BLaER1 treated with 17β-estradiol and CSF1 and Interleukin-3, amounts not matched to agents 10 nM and 100 nM (cell line): ENCODE results near the gene MAGI1.

Experiments used
- H3K27ac ChIP-seq, 11 experiments: shearing (Covaris generic); formaldehyde crosslinking; 2 replicates each; pipeline ENCODE4 v1.8.1; 2022
- H3K27me3 ChIP-seq, 11 experiments: shearing (Covaris generic); formaldehyde crosslinking; 2 replicates each; pipeline ENCODE4 v1.8.1; 2022
- H3K36me3 ChIP-seq, 11 experiments: shearing (Covaris generic); formaldehyde crosslinking; 2 replicates each; pipeline ENCODE4 v1.8.1; 2022
- H3K4me1 ChIP-seq, 10 experiments: shearing (Covaris generic); formaldehyde crosslinking; 2 replicates each; pipeline ENCODE4 v1.8.1; 2022
- H3K4me2 ChIP-seq, 11 experiments: shearing (Covaris generic); formaldehyde crosslinking; 2 replicates each; pipeline ENCODE4 v1.8.1; 2022
- H3K4me3 ChIP-seq, 10 experiments: shearing (Covaris generic); formaldehyde crosslinking; 2 replicates each; pipeline ENCODE4 v1.8.1; 2022
- H3K9ac ChIP-seq, 11 experiments: shearing (Covaris generic); formaldehyde crosslinking; 2 replicates each; pipeline ENCODE4 v1.8.1; 2022
- H3K9me3 ChIP-seq, 11 experiments: shearing (Covaris generic); formaldehyde crosslinking; replicated peaks in 1 of 11; 2 replicates each; pipeline ENCODE4 v1.8.1; 2022
- H4K20me1 ChIP-seq, 11 experiments: shearing (Covaris generic); formaldehyde crosslinking; 2 replicates each; pipeline ENCODE4 v1.8.1; 2022
- Cebpa-rat ChIP-seq, 11 experiments: shearing (Covaris generic); IDR thresholded peaks; 2 replicates each; pipeline ENCODE4 v1.8.1; 2022

MAGI1 gene

DNA sequence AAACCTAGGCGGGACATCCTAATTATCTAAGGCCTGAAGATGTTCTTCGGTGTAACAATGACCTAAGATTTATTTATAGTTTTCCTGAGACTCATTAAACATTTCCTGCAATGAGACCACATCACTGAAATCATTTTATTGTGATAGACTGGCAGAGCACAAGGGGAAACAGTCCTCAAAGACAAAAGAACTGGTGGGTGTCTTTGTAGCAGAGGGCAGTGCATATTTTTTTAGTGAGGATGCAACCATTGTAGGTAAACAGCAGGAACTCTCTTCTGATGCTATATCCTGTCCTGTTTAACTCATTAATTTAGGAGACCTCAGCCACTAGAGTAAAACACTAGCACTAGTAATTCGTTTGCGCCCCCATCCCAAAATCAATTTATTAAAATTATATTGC lies 100.0 kb downstream of the MAGI1 start:
- Histone ChIP-seq H3K9ac (peak overlapping the region in 3 of 11 experiments; percentile 12 to 61 (median 16); a peak in 3 of 22 replicates), H3K36me3 (0 out of 22 replicates have a peak, but pooled peaks cover 0 to 5% (median 0%) of the 10 kb centered on the region in 11 experiments), H3K27ac (peak overlapping the region in 6 of 11 experiments; percentile 4 to 75 (median 46); a peak in 8 of 22 replicates), H3K27me3 (peaks cover 0 to 7% (median 0%) of the 10 kb centered on the region in 11 experiments; a peak in 3 of 22 replicates), H3K4me3 (peak overlapping the region in 2 of 10 experiments; percentile 22 to 27; a peak in 2 of 20 replicates), H3K4me1 (peaks cover 17 to 52% (median 48%) of the 10 kb centered on the region in 10 experiments), H4K20me1 (no peaks in the 10 kb centered on the region), H3K9me3 (peaks cover 14 to 26% (median 21%) of the 10 kb centered on the region in 11 experiments; a peak in 21 of 22 replicates), H3K4me2 (peak overlapping the region in 10 of 11 experiments; percentile 1 to 94 (median 76); a peak in 18 of 22 replicates)
- no peak for TF ChIP-seq Cebpa-rat (IDR thresholded peaks at IDR 0.05)

DNA sequence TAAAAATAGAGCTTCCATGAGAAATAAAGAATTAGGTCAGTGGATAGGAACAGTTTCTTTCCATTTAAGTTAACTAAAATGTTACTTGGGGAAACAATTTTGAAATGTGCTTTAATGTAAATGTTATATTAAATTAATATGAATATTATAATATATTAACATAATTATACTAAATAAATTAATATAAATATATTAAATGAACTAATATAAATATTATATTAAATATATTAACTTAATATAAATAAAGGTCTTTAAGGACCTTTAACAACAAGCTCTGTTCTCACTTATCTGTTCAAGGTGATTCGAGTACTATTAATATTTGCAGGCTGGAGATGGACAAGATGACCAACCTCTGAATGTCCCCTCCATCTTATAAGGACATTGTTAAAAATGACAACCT lies 100.6 kb downstream of the MAGI1 start:
- H3K9me3 ChIP-seq = peaks cover 19 to 31% (median 27%) of the 10 kb centered on the region in 11 experiments; a peak in 21 of 22 replicates
- H3K36me3 ChIP-seq = peaks cover 0 to 5% (median 0%) of the 10 kb centered on the region in 11 experiments; a peak in 1 of 22 replicates
- peak overlapping the region in 2 of 10 experiments; percentile 22 to 27; a peak in 2 of 20 replicates for H3K4me3 ChIP-seq
- H3K9ac ChIP-seq = peak overlapping the region in 3 of 11 experiments; percentile 12 to 61 (median 16); a peak in 3 of 22 replicates
- peaks cover 0 to 7% (median 0%) of the 10 kb centered on the region in 11 experiments; a peak in 3 of 22 replicates for H3K27me3 ChIP-seq
- peaks cover 17 to 52% (median 48%) of the 10 kb centered on the region in 10 experiments for H3K4me1 ChIP-seq
- TF ChIP-seq Cebpa-rat (IDR thresholded peaks at IDR 0.05) = no peak
- H4K20me1 ChIP-seq = no peaks in the 10 kb centered on the region
- peak overlapping the region in 10 of 11 experiments; percentile 1 to 94 (median 78); a peak in 18 of 22 replicates for H3K4me2 ChIP-seq
- peak overlapping the region in 7 of 11 experiments; percentile 43 to 75 (median 62); a peak in 11 of 22 replicates for H3K27ac ChIP-seq

DNA sequence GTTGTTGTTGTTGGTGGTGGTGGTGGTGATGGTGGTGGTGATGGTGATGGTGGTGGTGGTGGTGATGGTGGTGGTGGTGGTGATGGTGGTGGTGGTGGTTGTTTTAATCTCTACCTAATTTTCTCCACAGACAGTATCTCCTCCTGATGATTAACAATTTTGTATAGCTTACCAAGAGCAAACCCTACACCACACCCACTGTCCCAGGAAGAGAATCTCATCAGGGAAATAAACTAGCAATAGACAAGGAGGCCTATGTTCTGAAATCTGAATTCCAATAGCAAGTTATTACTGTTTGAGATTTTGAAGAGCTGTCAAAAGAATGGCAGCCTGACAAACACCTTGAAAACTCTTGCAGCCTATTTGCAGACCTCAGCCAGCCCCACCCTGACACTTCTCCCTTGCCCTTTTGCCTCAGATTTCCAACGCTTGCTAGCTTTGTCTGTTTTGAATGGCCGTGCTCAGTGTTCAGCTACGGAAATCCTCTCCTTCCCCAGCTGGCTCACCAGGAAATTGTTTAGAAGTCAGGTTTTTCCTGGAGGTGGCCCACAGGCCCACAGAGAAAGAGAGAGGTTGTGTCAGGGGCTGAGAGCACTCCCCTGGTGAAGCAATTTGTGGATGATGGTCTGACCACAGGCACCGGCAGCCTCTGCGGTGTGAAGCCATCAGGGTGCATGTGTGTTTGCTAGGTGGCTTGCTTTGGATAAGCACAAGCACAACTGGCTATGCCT lies 101.6 kb downstream of the MAGI1 start:
- peak overlapping the region in 8 of 11 experiments; percentile 39 to 75 (median 64); a peak in 16 of 22 replicates for H3K27ac ChIP-seq
- no peaks in the 10 kb centered on the region for H4K20me1 ChIP-seq
- H3K36me3 ChIP-seq = peaks cover 0 to 6% (median 0%) of the 10 kb centered on the region in 11 experiments; a peak in 1 of 22 replicates
- peaks cover 0 to 7% (median 0%) of the 10 kb centered on the region in 11 experiments; a peak in 3 of 22 replicates for H3K27me3 ChIP-seq
- TF ChIP-seq Cebpa-rat (IDR thresholded peaks at IDR 0.05) = peak in 9 of 11 experiments; percentile 50 to 99 (median 95); a peak in 17 of 22 replicates
- peaks cover 17 to 52% (median 48%) of the 10 kb centered on the region in 10 experiments for H3K4me1 ChIP-seq
- peaks cover 27 to 40% (median 36%) of the 10 kb centered on the region in 11 experiments; a peak in 21 of 22 replicates for H3K9me3 ChIP-seq
- H3K4me2 ChIP-seq = peak overlapping the region; percentile 70 to 94 (median 75)
- peak overlapping the region in 7 of 11 experiments; percentile 21 to 60 (median 45); a peak in 13 of 22 replicates for H3K9ac ChIP-seq
- 0 out of 20 replicates have a peak overlapping the region, but pooled peaks of 1 of the 10 experiments have one; percentile 5 for H3K4me3 ChIP-seq

DNA sequence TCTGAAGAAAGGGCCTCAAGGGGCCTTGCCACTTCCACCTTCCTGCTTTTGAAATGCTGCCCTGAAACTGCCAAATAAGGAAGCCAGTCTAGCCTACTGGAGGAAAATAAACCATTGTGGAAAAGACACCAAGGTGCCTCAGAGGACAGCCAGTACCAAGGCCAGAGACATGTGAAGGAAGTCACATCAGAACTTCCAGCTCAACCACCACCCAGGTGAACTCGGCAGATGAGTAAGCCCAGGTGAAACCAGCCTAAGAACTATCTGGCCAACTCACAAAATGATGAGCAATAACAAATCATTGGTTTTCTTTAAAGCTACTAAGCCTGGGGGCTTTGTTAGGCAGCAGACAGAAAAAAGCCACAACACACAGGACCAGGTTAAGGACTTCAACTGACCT lies 103.0 kb downstream of the MAGI1 start:
- Histone ChIP-seq H3K4me2 (peak overlapping the region in 8 of 11 experiments; percentile 4 to 94 (median 76); a peak in 16 of 22 replicates), H3K36me3 (peaks cover 0 to 6% (median 0%) of the 10 kb centered on the region in 11 experiments; a peak in 1 of 22 replicates), H3K27ac (peak overlapping the region in 3 of 11 experiments; percentile 65 to 73 (median 69); a peak in 7 of 22 replicates), H3K9ac (no peak overlapping the region), H4K20me1 (no peaks in the 10 kb centered on the region), H3K4me1 (peaks cover 17 to 52% (median 48%) of the 10 kb centered on the region in 10 experiments), H3K27me3 (peaks cover 0 to 7% (median 0%) of the 10 kb centered on the region in 11 experiments; a peak in 3 of 22 replicates), H3K4me3 (no peak overlapping the region), H3K9me3 (peaks cover 31 to 51% (median 38%) of the 10 kb centered on the region in 11 experiments; a peak in 21 of 22 replicates)
- TF ChIP-seq Cebpa-rat (IDR thresholded peaks at IDR 0.05) = no peak

DNA sequence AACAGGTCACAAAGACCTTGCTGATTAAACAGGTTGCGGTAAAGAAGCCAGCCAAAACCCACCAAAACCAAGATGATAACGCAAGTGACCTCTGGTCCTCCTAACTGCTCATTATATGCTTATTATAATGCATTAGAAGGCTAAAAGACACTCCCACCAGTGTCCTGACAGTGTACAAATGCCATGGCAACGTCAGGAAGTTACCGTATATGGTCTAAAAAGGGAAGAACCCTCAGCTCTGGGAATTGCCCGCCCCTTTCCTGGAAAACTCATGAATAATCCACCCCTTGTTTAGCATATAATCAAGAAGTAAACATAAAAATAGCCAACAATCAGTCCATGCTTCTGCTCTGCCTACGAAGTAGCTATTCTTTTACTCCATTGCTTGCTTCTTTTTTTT lies 108.1 kb downstream of the MAGI1 start:
- no peaks in the 10 kb centered on the region for H3K27me3 ChIP-seq
- H3K9ac ChIP-seq = no peak overlapping the region
- no peak overlapping the region for H3K27ac ChIP-seq
- TF ChIP-seq Cebpa-rat (IDR thresholded peaks at IDR 0.05) = no peak
- H3K36me3 ChIP-seq = peaks cover 0 to 6% (median 0%) of the 10 kb centered on the region in 11 experiments; a peak in 1 of 22 replicates
- H3K4me1 ChIP-seq = peaks cover 0 to 19% (median 13%) of the 10 kb centered on the region in 10 experiments; a peak in 16 of 20 replicates
- no peaks in the 10 kb centered on the region for H4K20me1 ChIP-seq
- peaks cover 33 to 59% (median 48%) of the 10 kb centered on the region in 11 experiments for H3K9me3 ChIP-seq
- no peak overlapping the region for H3K4me3 ChIP-seq
- no peak overlapping the region for H3K4me2 ChIP-seq

DNA sequence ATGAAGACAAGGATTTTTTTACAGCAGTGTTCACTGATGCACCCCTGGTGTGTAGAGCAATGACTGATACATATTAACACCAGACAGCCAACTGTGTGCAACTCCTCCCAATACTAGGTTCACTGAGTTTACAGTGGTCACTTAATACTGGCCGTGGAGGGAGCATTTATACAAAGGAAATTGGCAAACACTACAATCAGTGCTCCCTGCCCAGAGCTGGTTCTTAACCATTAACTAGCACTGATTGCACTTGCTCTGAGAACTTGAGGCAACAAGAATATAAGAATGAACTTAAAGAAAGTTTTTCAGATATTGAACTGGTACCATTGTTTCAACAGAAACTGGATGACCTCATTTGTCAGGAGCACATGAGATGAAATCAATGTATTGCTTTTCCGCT lies 110.6 kb downstream of the MAGI1 start:
- Histone ChIP-seq H3K4me1 (peaks cover 0 to 20% (median 9%) of the 10 kb centered on the region in 10 experiments; a peak in 16 of 20 replicates), H3K27ac (no peak overlapping the region), H3K4me3 (no peak overlapping the region), H3K4me2 (peak overlapping the region in 6 of 11 experiments; percentile 13 to 50 (median 40); a peak in 7 of 22 replicates), H3K27me3 (no peaks in the 10 kb centered on the region), H3K9me3 (peaks cover 8 to 33% (median 24%) of the 10 kb centered on the region in 11 experiments), H3K9ac (no peak overlapping the region), H3K36me3 (0 out of 22 replicates have a peak, but pooled peaks cover 0 to 3% (median 0%) of the 10 kb centered on the region in 11 experiments), H4K20me1 (no peaks in the 10 kb centered on the region)
- TF ChIP-seq Cebpa-rat (IDR thresholded peaks at IDR 0.05) = no peak

DNA sequence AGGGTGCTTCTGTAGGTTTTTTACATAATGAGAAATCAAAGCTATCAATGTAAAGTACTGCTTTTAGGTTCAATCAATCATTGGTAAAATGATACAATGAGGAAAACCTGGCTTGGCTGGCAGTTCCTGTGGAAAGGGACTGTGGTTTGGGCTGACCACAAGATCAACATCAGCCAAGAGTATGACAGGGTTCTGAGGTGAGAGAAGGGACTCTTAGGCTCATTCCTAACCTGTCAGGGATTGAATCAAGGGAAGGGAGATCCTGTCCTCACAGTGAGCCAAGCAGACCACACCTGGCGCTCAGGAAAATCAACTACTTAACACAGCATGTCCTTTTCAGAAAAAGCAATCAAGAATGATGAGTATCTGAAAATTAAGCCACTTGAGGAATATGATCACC lies 111.1 kb downstream of the MAGI1 start:
- no peak for TF ChIP-seq Cebpa-rat (IDR thresholded peaks at IDR 0.05)
- peaks cover 0 to 20% (median 9%) of the 10 kb centered on the region in 10 experiments; a peak in 16 of 20 replicates for H3K4me1 ChIP-seq

DNA sequence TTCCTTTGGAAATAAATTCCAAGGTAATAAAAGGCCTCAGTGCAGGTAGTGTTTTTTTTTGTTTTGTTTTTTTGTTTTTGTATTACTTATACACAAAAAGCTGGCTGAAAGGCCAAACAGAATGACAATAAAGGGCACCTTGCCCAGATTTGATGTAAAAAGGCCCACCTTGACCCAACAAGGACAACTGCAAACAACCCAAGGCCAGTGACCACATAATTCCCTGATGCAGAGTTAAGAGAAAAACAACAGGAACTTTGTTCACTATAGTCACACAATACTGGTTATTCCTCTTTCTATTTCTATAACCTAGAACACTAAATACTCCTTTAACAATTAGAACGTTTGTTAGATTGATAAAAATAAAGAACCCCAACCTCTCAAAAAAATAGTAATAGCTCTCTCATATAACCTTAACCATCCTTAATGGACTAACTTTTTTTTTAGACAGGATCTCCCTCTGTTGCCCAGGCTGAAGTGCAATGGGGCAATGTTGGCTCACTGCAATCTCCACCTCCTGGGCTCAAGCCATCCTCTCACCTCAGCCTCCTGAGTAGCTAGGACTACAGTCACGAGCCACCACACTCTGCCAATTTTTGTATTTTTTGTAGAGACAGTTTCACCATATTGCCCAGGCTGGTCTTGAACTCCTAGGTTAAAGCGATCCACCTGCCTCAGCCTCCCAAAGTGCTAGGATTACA lies 113.3 kb downstream of the MAGI1 start:
- TF ChIP-seq Cebpa-rat (IDR thresholded peaks at IDR 0.05) = no peak
- H3K9ac ChIP-seq = no peak overlapping the region
- H3K4me1 ChIP-seq = peaks cover 0 to 20% (median 9%) of the 10 kb centered on the region in 10 experiments; a peak in 16 of 20 replicates
- peaks cover 0 to 11% (median 3%) of the 10 kb centered on the region in 11 experiments; a peak in 12 of 22 replicates for H3K9me3 ChIP-seq
- no peak overlapping the region for H3K27ac ChIP-seq
- H3K4me3 ChIP-seq = no peak overlapping the region
- H4K20me1 ChIP-seq = no peaks in the 10 kb centered on the region
- H3K36me3 ChIP-seq = no peaks in the 10 kb centered on the region
- H3K27me3 ChIP-seq = no peaks in the 10 kb centered on the region
- peak overlapping the region in 1 of 11 experiments; percentile 8; a peak in 1 of 22 replicates for H3K4me2 ChIP-seq

More for the DNA sequence above, 111.1 kb downstream of the MAGI1 start:
- no peak overlapping the region for H3K27ac ChIP-seq
- peak overlapping the region in 8 of 11 experiments; percentile 13 to 50 (median 37); a peak in 13 of 22 replicates for H3K4me2 ChIP-seq
- H3K9me3 ChIP-seq = peaks cover 4 to 28% (median 20%) of the 10 kb centered on the region in 11 experiments; a peak in 17 of 22 replicates
- no peaks in the 10 kb centered on the region for H4K20me1 ChIP-seq
- no peak overlapping the region for H3K9ac ChIP-seq
- H3K27me3 ChIP-seq = no peaks in the 10 kb centered on the region
- no peak overlapping the region for H3K4me3 ChIP-seq
- H3K36me3 ChIP-seq = no peaks in the 10 kb centered on the region
